GM23338 (cell line): ENCODE data around the gene SCAMP1. TPM values are rescaled to one million over a fixed set of nuclear protein-coding genes. Genes with fewer than 3 reads are reported as not detected.

Experiments used
- ATAC-seq: fragments of 200-7000 bp; cut with Tn5 transposase; 3 replicates; pipeline ENCODE4 v1.9.1; 2020
- DNase-seq: peaks from one replicate; pipeline ENCODE4 v3.0.0-alpha.2; 2015; ENCODE audit warnings: low spot score
- H2AFZ ChIP-seq: fragments of 200-600 bp; sonication (generic); 2 replicates; pipeline ENCODE4 v1.8.0; 2016; ENCODE audit warnings: antibody characterized with exemption, mild to moderate bottlenecking, moderate library complexity
- H3F3A ChIP-seq: fragments of 200-600 bp; sonication (generic); replicated peaks from 2 replicates; pipeline ENCODE4 v1.8.0; 2017; ENCODE audit warnings: antibody characterized with exemption, mixed run types, low read depth
- H3K27ac ChIP-seq: fragments of 200-600 bp; sonication (generic); 2 replicates; pipeline ENCODE4 v1.6.1; 2016; ENCODE audit warnings: low read depth
- H3K27me3 ChIP-seq: fragments of 200-600 bp; sonication (generic); 2 replicates; pipeline ENCODE4 v1.8.0; 2016; ENCODE audit warnings: mild to moderate bottlenecking, mixed run types, moderate library complexity; ENCODE audit not compliant: insufficient read depth
- H3K36me3 ChIP-seq: fragments of 200-600 bp; sonication (generic); 2 replicates; pipeline ENCODE4 v1.8.0; 2016; ENCODE audit warnings: mild to moderate bottlenecking; ENCODE audit not compliant: insufficient read depth
- H3K4me1 ChIP-seq: fragments of 200-600 bp; sonication (generic); 2 replicates; pipeline ENCODE4 v1.8.0; 2016; ENCODE audit warnings: mild to moderate bottlenecking, moderate library complexity; ENCODE audit not compliant: insufficient read depth
- H3K4me2 ChIP-seq: fragments of 200-600 bp; sonication (generic); 2 replicates; pipeline ENCODE4 v1.7.1; 2017; ENCODE audit warnings: mixed run types
- H3K4me3 ChIP-seq: fragments of 200-600 bp; sonication (generic); 2 replicates; pipeline ENCODE4 v1.6.1; 2016; ENCODE audit warnings: mixed run types
- H3K79me2 ChIP-seq: fragments of 200-600 bp; sonication (generic); replicated peaks from 2 replicates; pipeline ENCODE4 v1.8.0; 2017; ENCODE audit warnings: mild to moderate bottlenecking; ENCODE audit not compliant: insufficient read depth
- H3K9me2 ChIP-seq: fragments of 200-600 bp; sonication (generic); 2 replicates; pipeline ENCODE4 v1.8.0; 2017; ENCODE audit not compliant: insufficient read depth
- H4K20me1 ChIP-seq: fragments of 200-600 bp; sonication (generic); replicated peaks from 2 replicates; pipeline ENCODE4 v1.8.0; 2017; ENCODE audit warnings: mild to moderate bottlenecking; ENCODE audit not compliant: insufficient read depth
- H3K27ac Mint-ChIP-seq: 2 replicates; pipeline ENCODE4 v1.8.0; 2020; ENCODE audit warnings: inconsistent platforms, mild to moderate bottlenecking, moderate library complexity, mixed read lengths
- H3K27me3 Mint-ChIP-seq: 3 replicates; pipeline ENCODE4 v1.8.0; 2022; ENCODE audit warnings: low read depth, mild to moderate bottlenecking, moderate library complexity, mixed read lengths, inconsistent platforms; ENCODE audit not compliant: insufficient read depth, poor library complexity
- H3K36me3 Mint-ChIP-seq: 3 replicates; pipeline ENCODE4 v1.8.0; 2021; ENCODE audit warnings: low read depth, mild to moderate bottlenecking, inconsistent platforms, moderate library complexity, mixed read lengths
- H3K4me1 Mint-ChIP-seq: 3 replicates; pipeline ENCODE4 v1.8.0; 2020; ENCODE audit warnings: mild to moderate bottlenecking, inconsistent platforms, mixed read lengths
- H3K4me3 Mint-ChIP-seq: 3 replicates; pipeline ENCODE4 v1.8.0; 2021; ENCODE audit warnings: moderate library complexity, mild to moderate bottlenecking, inconsistent platforms, mixed read lengths
- H3K9me3 Mint-ChIP-seq: 3 replicates; pipeline ENCODE4 v1.8.0; 2020; ENCODE audit warnings: moderate library complexity, mild to moderate bottlenecking, inconsistent platforms, mixed read lengths
- CREB1 ChIP-seq: fragments of 250-450 bp; sonication (Bioruptor Pico); IDR thresholded peaks from 2 replicates; pipeline ENCODE4 v1.5.0; 2020; ENCODE audit warnings: low read depth, mild to moderate bottlenecking, moderate library complexity
- CTCF ChIP-seq, 2 experiments: fragments of 200-600 bp in 1 of 2; sonication (generic) in 1 of 2; conservative IDR thresholded peaks; 2 replicates each; pipeline versions ENCODE4 v1.5.1 to v1.6.1; 2016 to 2017; ENCODE audit warnings: antibody characterized with exemption in 2 of 2, low read depth in 2 of 2, mild to moderate bottlenecking in 2 of 2, moderate library complexity in 1 of 2
- ETS1 ChIP-seq: IDR thresholded peaks from 2 replicates; pipeline ENCODE4 v1.6.1; 2016; ENCODE audit warnings: antibody characterized with exemption
- JUNB ChIP-seq: IDR thresholded peaks from one replicate; pipeline ENCODE4 v1.6.1; 2016; ENCODE audit warnings: antibody characterized with exemption; ENCODE audit not compliant: unreplicated experiment
- NANOG ChIP-seq: IDR thresholded peaks from 2 replicates; pipeline ENCODE4 v1.6.1; 2016; ENCODE audit warnings: antibody characterized with exemption, borderline replicate concordance
- REST ChIP-seq: IDR thresholded peaks from one replicate; pipeline ENCODE4 v1.6.1; 2018; ENCODE audit warnings: antibody characterized with exemption; ENCODE audit not compliant: unreplicated experiment
- STAT1 ChIP-seq: IDR thresholded peaks from one replicate; pipeline ENCODE4 v1.6.1; 2016; ENCODE audit warnings: antibody characterized with exemption; ENCODE audit not compliant: unreplicated experiment
- ZNF114 ChIP-seq: fragments of 250-450 bp; sonication (Bioruptor Pico); IDR thresholded peaks from 2 replicates; pipeline ENCODE4 v1.5.0; 2020; ENCODE audit warnings: mild to moderate bottlenecking, moderate library complexity
- ZNF331 ChIP-seq: fragments of 250-450 bp; sonication (Bioruptor Pico); IDR thresholded peaks from 2 replicates; pipeline ENCODE4 v1.5.0; 2020; ENCODE audit warnings: low read depth, mild to moderate bottlenecking, moderate library complexity
- polyA plus RNA-seq: library from polyadenylated mRNA; unstranded; fragments of >200 nt; fragmentation: Nextera tagmentation; extraction: Ambion mirVana; gene quantifications from 2 replicates; pipeline ENCODE4 v1.2.1, GENCODE V29; 2016
- total RNA-seq: library from RNA; depleted of rRNA; stranded (reverse); fragments of >200 nt; shearing (Covaris generic); gene quantifications from 2 replicates; pipeline ENCODE4 v1.2.3, GENCODE V29; 2014

SCAMP1 gene
- total and polyA plus RNA-seq, 2 experiments from 2014 or later: 26.8 to 53.9 TPM

GRCh38 chr5:78429332-78429980, 69.0 kb downstream of the SCAMP1 start:
- no peak for DNase-seq
- H4K20me1 ChIP-seq: no peaks in the 10 kb centered on the region; the same call in 1 of the 2 replicates
- no peaks in the 10 kb centered on the region; the same call in 1 of the 2 replicates for H3K36me3 ChIP-seq
- H3K27me3 ChIP-seq: no peaks in the 10 kb centered on the region
- peaks cover 10% of the 10 kb centered on the region; the same call in 2 of the 3 replicates for H3K36me3 Mint-ChIP-seq
- no peak for TF ChIP-seq REST
- no peak for TF ChIP-seq ETS1
- TF ChIP-seq CREB1 (CRISPR knock-in tag): no peak
- TF ChIP-seq STAT1: no peak
- no peak for TF ChIP-seq JUNB
- H3K27ac Mint-ChIP-seq: no peak overlapping the region
- H3K27ac ChIP-seq: no peak overlapping the region
- H3K4me3 ChIP-seq: no peak overlapping the region
- H3K4me1 ChIP-seq: no peaks in the 10 kb centered on the region
- no peak overlapping the region for H3K4me2 ChIP-seq
- H3K27me3 Mint-ChIP-seq: peaks cover 2% of the 10 kb centered on the region
- no peaks in the 10 kb centered on the region for H3K79me2 ChIP-seq
- no peaks in the 10 kb centered on the region for H3K9me2 ChIP-seq
- no peak for ATAC-seq
- no peaks in the 10 kb centered on the region for H3K4me1 Mint-ChIP-seq
- H3K4me3 Mint-ChIP-seq: no peak overlapping the region
- no peaks in the 10 kb centered on the region for H3K9me3 Mint-ChIP-seq
- no peaks in the 10 kb centered on the region for H3F3A ChIP-seq
- H2AFZ ChIP-seq: no peak overlapping the region

- Histone ChIP-seq H3K4me1 (no peaks in the 10 kb centered on the region), H3K9me2 (no peaks in the 10 kb centered on the region), H2AFZ (no peak overlapping the region), H4K20me1 (no peaks in the 10 kb centered on the region; the same call in 1 of the 2 replicates), H3K27ac (no peak overlapping the region), H3K79me2 (no peaks in the 10 kb centered on the region), H3F3A (no peaks in the 10 kb centered on the region), H3K27me3 (no peaks in the 10 kb centered on the region), H3K4me2 (no peak overlapping the region), H3K4me3 (no peak overlapping the region), H3K36me3 (no peaks in the 10 kb centered on the region; the same call in 1 of the 2 replicates)
- peaks cover 2% of the 10 kb centered on the region for H3K27me3 Mint-ChIP-seq
- ATAC-seq: no peak
- DNase-seq: no peak
- H3K27ac Mint-ChIP-seq: no peak overlapping the region
- H3K9me3 Mint-ChIP-seq: no peaks in the 10 kb centered on the region
- H3K4me3 Mint-ChIP-seq: no peak overlapping the region
- H3K36me3 Mint-ChIP-seq: peaks cover 15% of the 10 kb centered on the region; the same call in 2 of the 3 replicates
- no peaks in the 10 kb centered on the region for H3K4me1 Mint-ChIP-seq
- TF ChIP-seq CREB1 (CRISPR knock-in tag) (no peak), NANOG (no peak), JUNB (no peak), ZNF331 (no peak), ZNF114 (CRISPR knock-in tag) (no peak), REST (no peak), CTCF (conservative IDR thresholded peaks at IDR 0.05; ENCODE audit: low read depth in 2 of 2) (no peak), ETS1 (no peak)
Observed at GRCh38 chr5:78430866-78431265, 70.4 kb downstream of the SCAMP1 start.
